ENCODE measurements around the gene GAB1. TPM values are rescaled to one million over a fixed set of nuclear protein-coding genes. Genes with fewer than 3 reads are reported as not detected.
A peak's percentile ranks its signal among the peaks of the same experiment; 100 is the strongest.

The GAB1 gene
- total RNA-seq, 1 experiment from 2014 or later: 46.9 TPM

GRCh38 chr4:143391261-143391660 is 54.6 kb downstream of the GAB1 start:
- ChIA-PET CTCF (interaction anchor here (0.7 kb wide), 1 partner anchor 171 kb away, joined by 3 read pairs; no protein-coding TSS in a partner anchor), POLR2A (no interaction called here)
- intact Hi-C loops (cut with micrococcal nuclease; ENCODE audit: unreplicated experiment): no loop called here
- Mint-ChIP-seq H3K4me1 (ENCODE audit: low read depth, unreplicated experiment) (peaks cover 54% of the 10 kb centered on the region), H3K27ac (ENCODE audit: unreplicated experiment) (no peak overlapping the region), H3K4me3 (ENCODE audit: unreplicated experiment) (peak overlapping the region; percentile 8), H3K27me3 (ENCODE audit: insufficient read depth, unreplicated experiment) (no peaks in the 10 kb centered on the region), H3K36me3 (ENCODE audit: insufficient read depth, unreplicated experiment) (peaks cover 25% of the 10 kb centered on the region), H3K9me3 (ENCODE audit: unreplicated experiment) (no peaks in the 10 kb centered on the region)
- Histone ChIP-seq H3K27me3 (replicated peaks; ENCODE audit: control insufficient read depth, insufficient read depth, low read length) (no peaks in the 10 kb centered on the region), H3K4me1 (peaks cover 55% of the 10 kb centered on the region), H3K36me3 (ENCODE audit: control insufficient read depth, insufficient read depth, low read length) (no peaks in the 10 kb centered on the region), H3K4me3 (ENCODE audit: low read depth, low read length) (no peak overlapping the region), H3K9me3 (no peaks in the 10 kb centered on the region)
- no peak for TF ChIP-seq CTCF (IDR thresholded peaks at IDR 0.05; ENCODE audit: insufficient read depth in 1 of 2, low read depth in 1 of 2, low read length in 1 of 2, severe bottlenecking in 1 of 2, unreplicated experiment in 1 of 2)
- no peak for DNase-seq
- no TSS peak for BruUV-seq (replicated peaks)

GRCh38 chr4:143391895-143392294 is 55.2 kb downstream of the GAB1 start:
- BruUV-seq (replicated peaks): no TSS peak
- H3K9me3 ChIP-seq: no peaks in the 10 kb centered on the region
- intact Hi-C loops (cut with micrococcal nuclease; ENCODE audit: unreplicated experiment): no loop called here
- Mint-ChIP-seq H3K36me3 (ENCODE audit: insufficient read depth, unreplicated experiment) (peaks cover 25% of the 10 kb centered on the region), H3K4me3 (ENCODE audit: unreplicated experiment) (no peak overlapping the region), H3K4me1 (ENCODE audit: low read depth, unreplicated experiment) (peaks cover 53% of the 10 kb centered on the region), H3K27ac (ENCODE audit: unreplicated experiment) (no peak overlapping the region), H3K9me3 (ENCODE audit: unreplicated experiment) (no peaks in the 10 kb centered on the region), H3K27me3 (ENCODE audit: insufficient read depth, unreplicated experiment) (no peaks in the 10 kb centered on the region)
- no peaks in the 10 kb centered on the region for H3K36me3 ChIP-seq (ENCODE audit: control insufficient read depth, insufficient read depth, low read length)
- CTCF ChIA-PET: no interaction called here
- no peak for DNase-seq
- no peak overlapping the region for H3K4me3 ChIP-seq (ENCODE audit: low read depth, low read length)
- H3K4me1 ChIP-seq: peaks cover 49% of the 10 kb centered on the region
- no peaks in the 10 kb centered on the region for H3K27me3 ChIP-seq (replicated peaks; ENCODE audit: control insufficient read depth, insufficient read depth, low read length)
- POLR2A ChIA-PET: no interaction called here
- TF ChIP-seq CTCF (IDR thresholded peaks at IDR 0.05; ENCODE audit: insufficient read depth in 1 of 2, low read depth in 1 of 2, low read length in 1 of 2, severe bottlenecking in 1 of 2, unreplicated experiment in 1 of 2): no peak

- CTCF ChIA-PET: no interaction called here
- H3K9me3 Mint-ChIP-seq (ENCODE audit: unreplicated experiment): no peaks in the 10 kb centered on the region
- H3K4me3 Mint-ChIP-seq (ENCODE audit: unreplicated experiment): no peak overlapping the region
- no peaks in the 10 kb centered on the region for H3K27me3 Mint-ChIP-seq (ENCODE audit: insufficient read depth, unreplicated experiment)
- peaks cover 40% of the 10 kb centered on the region for H3K4me1 Mint-ChIP-seq (ENCODE audit: low read depth, unreplicated experiment)
- Histone ChIP-seq H3K9me3 (no peaks in the 10 kb centered on the region), H3K36me3 (ENCODE audit: control insufficient read depth, insufficient read depth, low read length) (no peaks in the 10 kb centered on the region), H3K27me3 (replicated peaks; ENCODE audit: control insufficient read depth, insufficient read depth, low read length) (no peaks in the 10 kb centered on the region), H3K4me3 (ENCODE audit: low read depth, low read length) (no peak overlapping the region), H3K4me1 (peaks cover 36% of the 10 kb centered on the region)
- no peak overlapping the region for H3K27ac Mint-ChIP-seq (ENCODE audit: unreplicated experiment)
- intact Hi-C loops (cut with micrococcal nuclease; ENCODE audit: unreplicated experiment): no loop called here
- no peak for TF ChIP-seq CTCF (IDR thresholded peaks at IDR 0.05; ENCODE audit: insufficient read depth in 1 of 2, low read depth in 1 of 2, low read length in 1 of 2, severe bottlenecking in 1 of 2, unreplicated experiment in 1 of 2)
- DNase-seq: no peak
- BruUV-seq (replicated peaks): no TSS peak
- peaks cover 16% of the 10 kb centered on the region for H3K36me3 Mint-ChIP-seq (ENCODE audit: insufficient read depth, unreplicated experiment)
- POLR2A ChIA-PET: no interaction called here
Measured at GRCh38 chr4:143393195-143393594, 56.5 kb downstream of the GAB1 start.
